Stimulated activated CD4-positive, alpha-beta T cell treated with anti-CD3 and anti-CD28 coated beads, Interleukin-15, amount 100 ng/mL, for 48 hours (primary cell): Measurements from ENCODE around the gene IL22RA2.

Source experiments
- DNase-seq, 2 donors: peaks; one replicate each; pipeline ENCODE4 v3.0.0-alpha.2; 2020; ENCODE audit warnings: low read depth in 2 of 2

IL22RA2 gene

GRCh38 chr6:137167702-137168377 lies 5.6 kb downstream of the IL22RA2 start:
- DNase-seq = no peak

DNA sequence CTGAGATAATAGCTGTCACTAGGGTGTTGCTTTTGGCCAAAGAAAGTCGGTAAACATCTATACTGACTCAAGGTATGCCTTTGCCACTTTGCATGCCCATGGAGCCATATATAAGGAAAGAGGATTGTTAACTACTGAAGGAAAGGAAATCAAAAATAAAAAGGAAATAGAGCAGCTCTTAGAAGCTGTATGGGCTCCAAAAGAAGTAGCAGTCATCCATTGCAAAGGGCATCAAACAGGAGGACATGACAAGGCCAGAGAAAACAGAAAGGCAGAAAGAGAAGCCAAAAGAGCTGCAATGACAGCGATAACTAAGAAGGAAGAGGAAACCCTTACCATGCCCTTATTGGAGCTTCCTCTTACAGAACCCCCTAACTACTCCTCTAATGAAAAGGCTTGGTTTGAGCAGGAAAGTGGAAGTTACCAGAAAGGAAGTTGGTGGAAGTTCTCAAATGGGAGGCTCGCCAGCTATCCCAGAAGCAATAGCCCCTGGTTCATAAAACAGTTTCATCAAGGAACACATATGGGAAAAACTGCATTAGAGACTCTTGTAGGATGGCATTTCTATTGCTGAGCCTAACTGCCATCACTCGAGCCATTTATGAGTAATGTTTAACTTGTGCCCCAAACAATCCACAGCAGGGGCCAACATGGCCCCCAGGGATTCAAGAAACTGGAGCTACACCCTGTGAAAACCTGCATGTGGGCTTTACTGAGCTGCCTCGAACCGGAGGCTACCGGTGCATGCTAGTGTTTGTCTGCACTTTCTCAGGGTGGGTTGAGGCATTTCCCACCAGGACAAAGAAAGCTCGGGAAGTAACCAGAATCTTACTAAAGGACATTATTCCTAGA lies 7.0 kb downstream of the IL22RA2 start:
- DNase-seq = no peak

DNA sequence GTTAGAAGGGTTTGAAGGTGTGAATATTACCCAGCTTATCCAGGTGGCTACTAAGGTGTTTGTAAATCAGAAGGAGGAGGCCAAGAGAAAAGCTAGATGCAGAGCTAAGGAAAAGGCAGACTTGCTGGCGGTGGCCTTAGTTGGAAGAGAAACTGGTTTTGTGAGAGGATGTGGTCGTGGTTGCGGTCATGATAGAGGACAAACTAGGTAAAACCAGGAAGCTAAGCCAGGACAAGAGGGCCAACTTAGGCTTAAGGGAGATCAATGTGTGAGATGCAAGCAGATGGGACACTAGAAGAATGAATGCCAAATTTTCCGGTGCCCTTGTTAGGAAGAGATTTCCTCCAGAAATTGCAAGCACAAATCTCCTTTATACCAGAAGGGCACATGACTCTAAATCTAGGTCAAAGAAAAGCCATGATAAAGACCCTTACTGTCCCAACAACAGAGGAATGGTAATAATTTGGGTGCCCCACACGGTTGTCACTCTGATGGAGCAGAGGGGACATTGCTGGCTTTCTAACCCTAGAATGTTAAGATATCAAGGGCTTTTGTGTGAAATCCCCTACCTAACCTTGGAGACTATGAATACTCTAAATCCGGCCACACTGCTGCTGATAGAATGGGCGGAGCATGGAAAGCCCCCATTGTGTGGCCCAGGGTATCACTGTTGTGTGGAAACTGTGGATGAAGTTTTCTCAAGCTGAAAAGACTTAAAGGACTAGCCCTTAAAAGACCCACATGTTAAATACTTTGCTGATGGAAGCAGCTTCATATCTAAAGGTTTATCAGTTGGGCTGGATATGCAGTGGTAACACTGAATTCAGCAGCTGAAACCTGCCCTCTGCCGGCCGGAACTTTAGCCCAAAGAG lies 7.8 kb downstream of the IL22RA2 start:
- DNase-seq = no peak

DNA sequence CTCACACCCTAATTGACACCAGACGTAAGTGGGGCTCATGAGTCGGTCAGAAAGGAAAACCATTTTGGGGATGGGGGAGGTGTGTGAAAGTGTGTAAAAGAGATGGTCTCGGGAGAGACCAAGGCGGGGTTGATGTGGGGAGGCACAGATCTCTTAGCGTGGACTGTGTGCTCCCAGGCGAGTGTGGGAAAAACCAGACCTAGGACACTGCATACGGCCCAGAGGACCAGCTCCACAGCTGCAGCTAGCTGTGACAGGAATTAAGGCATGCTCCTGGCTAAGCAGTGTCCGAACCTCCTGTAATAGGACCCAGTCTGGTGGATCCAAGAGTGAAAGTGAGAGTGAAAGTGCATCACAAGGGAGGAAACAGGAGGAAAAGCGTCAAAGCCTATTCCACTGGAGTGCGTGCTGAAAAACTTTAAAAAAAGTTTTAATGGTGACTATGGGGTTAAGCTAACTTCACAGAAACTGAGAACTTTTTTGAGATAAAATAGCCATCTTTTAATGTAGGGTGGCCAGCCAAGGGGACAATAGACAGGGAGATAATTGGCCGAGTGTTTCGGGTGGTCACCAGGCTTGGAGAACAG lies 9.6 kb downstream of the IL22RA2 start:
- DNase-seq = no peak

- no peak for DNase-seq
These were observed 10.6 kb downstream of the IL22RA2 start for GRCh38 chr6:137162692-137163306.

DNA sequence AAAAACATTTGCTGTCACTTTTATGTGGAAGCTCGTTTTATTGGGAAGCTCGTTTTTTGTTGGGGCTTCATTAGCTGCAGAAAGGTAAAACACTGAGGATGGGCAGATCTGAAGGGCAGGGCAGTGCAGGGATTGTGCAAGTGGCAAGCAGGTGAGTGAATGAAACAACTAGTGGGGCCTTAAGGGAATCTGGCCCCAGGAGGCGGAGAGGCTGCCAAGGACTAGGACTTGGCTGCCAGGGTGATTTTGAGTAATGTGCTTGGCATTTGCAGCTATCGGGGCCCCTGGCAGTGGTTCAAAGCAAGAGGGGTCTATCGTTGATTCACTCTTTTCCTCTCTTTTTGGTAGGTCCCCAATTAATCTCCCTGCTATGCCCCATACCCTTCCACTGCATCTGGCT lies 11.5 kb downstream of the IL22RA2 start:
- no peak for DNase-seq

GRCh38 chr6:137160763-137161162 lies 12.7 kb downstream of the IL22RA2 start:
- DNase-seq = no peak

GRCh38 chr6:137159912-137160311 lies 13.5 kb downstream of the IL22RA2 start:
- DNase-seq = no peak

GRCh38 chr6:137157601-137158000 lies 15.8 kb downstream of the IL22RA2 start:
- no peak for DNase-seq

GRCh38 chr6:137156650-137157049 lies 16.8 kb downstream of the IL22RA2 start:
- DNase-seq = no peak

DNA sequence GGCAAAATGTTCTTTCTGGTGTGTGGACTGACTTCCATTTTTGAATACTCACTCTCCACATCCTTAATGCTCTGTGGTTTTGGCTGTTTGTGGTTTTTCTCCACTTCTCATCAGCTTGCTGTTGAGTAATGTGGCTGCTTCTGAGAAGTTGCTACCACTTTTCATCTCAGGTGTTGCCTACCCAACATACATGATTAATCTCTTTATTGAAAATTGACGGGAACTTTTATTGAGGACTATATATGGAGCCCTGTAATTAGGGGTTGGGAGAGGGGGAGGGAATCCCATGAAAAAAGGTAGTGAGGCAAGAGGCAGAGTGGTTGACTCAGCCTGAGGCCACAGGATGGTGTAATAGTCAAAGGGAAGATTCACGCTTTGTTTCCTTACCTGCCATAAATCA lies 17.6 kb downstream of the IL22RA2 start:
- peak; percentile 18 to 19 for DNase-seq

DNA sequence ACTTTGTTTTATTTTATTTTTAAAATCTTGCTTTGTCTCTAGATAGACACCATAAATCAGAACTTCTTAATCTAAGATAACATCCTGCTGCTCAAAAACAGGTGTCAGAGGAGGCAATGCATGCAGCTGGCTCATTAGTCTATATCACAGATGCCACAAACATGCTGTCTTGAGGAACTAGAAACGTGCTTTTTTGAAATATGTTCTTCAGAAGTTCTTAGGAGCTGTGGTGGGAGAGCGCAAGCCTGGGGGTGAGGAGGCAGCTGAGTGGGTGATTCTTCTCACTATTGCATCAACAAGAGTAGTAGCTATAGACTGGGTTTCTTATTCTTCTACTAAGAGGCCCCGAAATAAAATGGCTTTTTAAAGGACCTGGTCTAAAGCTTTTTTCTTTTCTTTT lies 23.4 kb downstream of the IL22RA2 start:
- DNase-seq = no peak

GRCh38 chr6:137149035-137149393 lies 24.4 kb downstream of the IL22RA2 start:
- DNase-seq = no peak

- DNase-seq = no peak
These were observed 25.0 kb downstream of the IL22RA2 start for GRCh38 chr6:137148306-137149034.

DNA sequence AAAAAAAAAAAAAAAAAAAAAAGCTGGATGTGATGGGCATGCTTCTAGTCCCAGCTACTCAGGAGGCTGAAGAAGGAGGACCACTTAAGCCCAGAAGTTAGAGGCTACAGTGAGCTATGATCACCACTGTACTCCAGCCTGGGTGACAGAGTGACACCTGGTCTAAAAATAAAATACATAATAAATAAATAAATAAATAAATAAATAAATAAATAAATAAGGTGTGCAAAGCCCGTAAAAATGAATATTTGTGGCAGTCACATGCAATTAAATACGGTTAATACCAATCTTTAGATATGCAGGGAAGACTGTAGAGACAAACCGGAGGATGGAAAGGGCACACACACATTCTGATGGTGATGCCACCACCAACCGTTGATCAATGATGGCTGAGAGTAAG lies 26.2 kb downstream of the IL22RA2 start:
- no peak for DNase-seq

GRCh38 chr6:137146206-137146605 lies 27.2 kb downstream of the IL22RA2 start:
- DNase-seq = no peak

DNA sequence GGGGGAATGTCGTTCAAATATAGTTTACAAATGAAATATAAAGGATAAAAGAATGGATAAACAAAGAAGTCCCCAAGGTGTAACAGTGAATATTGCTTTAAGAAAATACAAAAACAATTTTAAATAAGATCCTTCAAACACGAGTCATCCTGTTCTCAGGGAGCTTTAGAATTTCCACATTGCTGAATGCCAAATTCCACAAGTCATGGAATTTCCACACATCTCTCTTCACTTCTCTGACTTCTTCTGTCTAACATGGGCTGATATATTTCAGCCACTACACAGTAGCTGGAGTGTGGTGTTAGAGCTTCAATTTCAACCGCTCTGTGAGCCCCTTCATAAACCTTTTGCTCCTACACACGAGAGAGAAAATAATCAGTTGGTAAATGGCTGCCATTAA lies 28.0 kb downstream of the IL22RA2 start:
- no peak for DNase-seq

DNA sequence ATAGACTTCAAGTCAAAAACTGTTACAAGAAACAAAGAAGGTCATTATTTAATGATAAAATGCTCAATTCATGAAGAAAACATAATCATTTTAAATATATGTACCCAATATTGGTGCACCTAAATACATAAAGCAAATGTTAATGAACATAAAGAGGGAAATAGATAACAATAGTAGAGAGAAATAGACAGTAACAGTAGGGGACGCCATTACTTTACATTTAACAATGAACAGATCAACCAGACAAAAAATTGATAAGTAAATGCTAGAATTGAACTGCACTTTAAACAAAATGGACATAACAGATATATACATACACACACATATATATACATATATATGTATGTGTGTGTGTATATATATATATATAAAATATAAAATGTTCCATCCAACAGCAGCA lies 37.4 kb downstream of the IL22RA2 start:
- DNase-seq = no peak

DNA sequence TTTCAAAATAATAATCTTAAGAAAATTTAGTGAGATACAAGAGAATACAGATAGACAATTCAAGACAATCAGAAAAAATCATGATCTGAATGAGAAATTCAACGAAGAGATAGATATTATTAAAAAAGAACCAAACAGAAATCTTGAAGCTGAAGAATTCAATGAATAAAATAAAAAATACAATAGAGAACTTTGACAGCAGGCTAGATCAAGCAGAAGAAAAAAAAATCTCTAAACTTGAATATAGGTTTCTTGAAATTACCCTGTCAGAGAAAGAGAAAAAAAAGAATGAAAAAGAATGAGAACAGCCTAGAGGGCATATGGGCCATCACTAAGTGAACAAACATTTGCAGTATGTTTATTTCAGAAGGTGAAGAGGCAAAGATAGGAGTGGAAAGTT lies 39.0 kb downstream of the IL22RA2 start:
- no peak for DNase-seq

- DNase-seq = no peak
These were observed 40.3 kb downstream of the IL22RA2 start for GRCh38 chr6:137133122-137133521.
